Upper lobe of left lung (tissue), 4 donors: ENCODE measurements around the gene TOP3B.

Experiments used
- POLR2A ChIP-seq, 4 donors: fragments of 450-650 bp; IDR thresholded peaks; one replicate each; pipeline ENCODE4 v1.5.1; 2016 to 2017; ENCODE audit warnings: antibody characterized with exemption in 4 of 4, mild to moderate bottlenecking in 2 of 4
- POLR2AphosphoS5 ChIP-seq, 2 donors: sonication (generic); formaldehyde crosslinking; IDR thresholded peaks; one replicate each; pipeline ENCODE4 v1.5.1; 2017; ENCODE audit warnings: antibody characterized with exemption in 2 of 2
- TF ChIP-seq, protein P1 (sequence below), 6 experiments: fragments of 450-650 bp in 4 of 6; fragments of 200-600 bp in 2 of 6; sonication (generic) in 2 of 6; IDR thresholded peaks; one replicate each; pipeline ENCODE4 v1.5.1; 2016 to 2019; ENCODE audit warnings: antibody characterized with exemption in 6 of 6

DNA sequence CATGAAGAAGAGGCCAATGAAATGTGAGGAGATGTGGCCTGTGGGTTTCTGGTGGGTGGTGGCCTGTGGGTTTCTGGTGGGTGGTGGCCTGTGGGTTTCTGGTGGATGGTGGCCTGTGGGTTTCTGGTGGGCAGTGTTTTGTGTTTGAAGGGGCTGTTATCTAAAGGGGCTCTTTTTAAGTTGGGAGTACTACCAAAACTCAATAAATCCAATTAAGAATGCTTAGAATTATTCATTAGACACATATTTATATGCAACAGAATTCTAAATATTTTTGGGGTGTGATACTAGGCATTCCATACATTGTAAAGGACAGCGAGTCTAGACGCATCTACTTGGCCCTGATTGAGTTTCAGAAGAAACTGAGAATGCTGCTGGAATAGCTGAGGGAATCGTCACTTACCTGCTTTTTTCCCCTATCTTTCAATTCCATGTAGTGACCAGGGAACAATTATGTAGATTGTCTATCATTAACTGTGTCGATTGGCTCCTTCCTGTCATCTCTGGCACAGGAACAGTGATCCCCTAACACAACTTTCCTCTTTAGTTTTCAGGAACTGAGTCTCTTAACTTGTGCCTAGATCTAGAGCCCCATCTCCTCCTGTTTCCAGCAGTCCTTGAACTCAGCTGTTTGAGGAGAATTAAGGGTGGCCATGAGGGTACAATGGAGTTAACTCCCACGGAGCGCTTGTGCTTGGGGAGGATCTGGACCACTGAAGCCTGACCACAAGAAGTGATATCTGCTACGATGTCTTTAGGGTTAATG lies 37.3 kb upstream of the TOP3B start:
- TF ChIP-seq POLR2AphosphoS5 (IDR thresholded peaks at IDR 0.05) (no peak), POLR2A (IDR thresholded peaks at IDR 0.05) (no peak)
- TF ChIP-seq, protein P1, sequence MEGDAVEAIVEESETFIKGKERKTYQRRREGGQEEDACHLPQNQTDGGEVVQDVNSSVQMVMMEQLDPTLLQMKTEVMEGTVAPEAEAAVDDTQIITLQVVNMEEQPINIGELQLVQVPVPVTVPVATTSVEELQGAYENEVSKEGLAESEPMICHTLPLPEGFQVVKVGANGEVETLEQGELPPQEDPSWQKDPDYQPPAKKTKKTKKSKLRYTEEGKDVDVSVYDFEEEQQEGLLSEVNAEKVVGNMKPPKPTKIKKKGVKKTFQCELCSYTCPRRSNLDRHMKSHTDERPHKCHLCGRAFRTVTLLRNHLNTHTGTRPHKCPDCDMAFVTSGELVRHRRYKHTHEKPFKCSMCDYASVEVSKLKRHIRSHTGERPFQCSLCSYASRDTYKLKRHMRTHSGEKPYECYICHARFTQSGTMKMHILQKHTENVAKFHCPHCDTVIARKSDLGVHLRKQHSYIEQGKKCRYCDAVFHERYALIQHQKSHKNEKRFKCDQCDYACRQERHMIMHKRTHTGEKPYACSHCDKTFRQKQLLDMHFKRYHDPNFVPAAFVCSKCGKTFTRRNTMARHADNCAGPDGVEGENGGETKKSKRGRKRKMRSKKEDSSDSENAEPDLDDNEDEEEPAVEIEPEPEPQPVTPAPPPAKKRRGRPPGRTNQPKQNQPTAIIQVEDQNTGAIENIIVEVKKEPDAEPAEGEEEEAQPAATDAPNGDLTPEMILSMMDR (IDR thresholded peaks at IDR 0.05) = no peak
